GM18499 (cell line): ENCODE results near the gene GPR35.

Experiments used
- ATAC-seq: cut with Tn5 transposase; IDR thresholded peaks from one replicate; pipeline ENCODE4 v1.9.1; 2021; ENCODE audit warnings: moderate number of reproducible peaks; ENCODE audit not compliant: insufficient read depth, unreplicated experiment

Gene GPR35

GRCh38 chr2:240588006-240588655, 37.1 kb upstream of the GPR35 start:
- no peak for ATAC-seq

- no peak for ATAC-seq
Measured at GRCh38 chr2:240588669-240589068, 36.6 kb upstream of the GPR35 start.

GRCh38 chr2:240589375-240589774, 35.9 kb upstream of the GPR35 start:
- ATAC-seq: no peak

- ATAC-seq: no peak
Measured at GRCh38 chr2:240589850-240590525, 35.3 kb upstream of the GPR35 start.

- no peak for ATAC-seq
Measured at GRCh38 chr2:240590681-240591111, 34.6 kb upstream of the GPR35 start.

GRCh38 chr2:240591226-240591625, 34.1 kb upstream of the GPR35 start:
- no peak for ATAC-seq

- no peak for ATAC-seq
Measured at GRCh38 chr2:240591784-240592183, 33.5 kb upstream of the GPR35 start.

- ATAC-seq: no peak
Measured at GRCh38 chr2:240593026-240593702, 32.1 kb upstream of the GPR35 start.

- ATAC-seq: no peak
Measured at GRCh38 chr2:240593703-240594451, 31.4 kb upstream of the GPR35 start.

GRCh38 chr2:240594511-240595380, 30.5 kb upstream of the GPR35 start:
- no peak for ATAC-seq

GRCh38 chr2:240595381-240596079, 29.8 kb upstream of the GPR35 start:
- no peak for ATAC-seq

- ATAC-seq: no peak
Measured at GRCh38 chr2:240596080-240596460, 29.2 kb upstream of the GPR35 start.

GRCh38 chr2:240596491-240596931, 28.8 kb upstream of the GPR35 start:
- ATAC-seq: no peak

GRCh38 chr2:240597054-240597418, 28.2 kb upstream of the GPR35 start:
- no peak for ATAC-seq

GRCh38 chr2:240597419-240598181, 27.7 kb upstream of the GPR35 start:
- ATAC-seq: no peak

- ATAC-seq: no peak
Measured at GRCh38 chr2:240598311-240598911, 26.9 kb upstream of the GPR35 start.

- ATAC-seq: no peak
Measured at GRCh38 chr2:240599141-240599583, 26.1 kb upstream of the GPR35 start.

- no peak for ATAC-seq
Measured at GRCh38 chr2:240600451-240600961, 24.8 kb upstream of the GPR35 start.
